K562 (cell line): ENCODE data around the gene SNX33. TPM values are rescaled to one million over a fixed set of nuclear protein-coding genes. Genes with fewer than 3 reads are reported as not detected.
A peak's percentile ranks its signal among the peaks of the same experiment; 100 is the strongest.
"Not testable (repeated sequence)": the region's sequence is repeated elsewhere in the genome, so short reads cannot be mapped to it uniquely, and the experiment has no call there.

Source experiments
- ATAC-seq: fragments of 200-7000 bp; cut with Tn5 transposase; 3 replicates; pipeline ENCODE4 v1.9.1; 2020; ENCODE audit warnings: moderate library complexity
- BruUV-seq: library from RNA; stranded (reverse); fragments of 400-500 nt; replicated peaks from 2 replicates; lab custom pipeline; 2021; lab: Mats Ljungman, UMichigan
- CTCF ChIA-PET: fragments of 300-600 bp; formaldehyde crosslinking; extraction: SDS; loops from one replicate; lab custom pipeline; 2021; ENCODE audit warnings: low intra/inter-chr PET ratio; lab: Yijun Ruan, JAX
- POLR2A ChIA-PET: fragments of 300-600, 350-650 bp; sonication (Branson Sonifier 250); formaldehyde crosslinking; extraction: SDS; loops from one replicate; lab custom pipeline; 2021; ENCODE audit warnings: antibody characterized with exemption, inconsistent platforms; lab: Yijun Ruan, JAX
- DNase-seq, 4 experiments: peaks; one replicate each; pipeline versions ENCODE4 v3.0.0 to v3.0.0-alpha.2; 2011 to 2018; ENCODE audit warnings: low spot score in 3 of 4, mixed read lengths in 3 of 4; ENCODE audit errors: extremely low read depth in 1 of 4
- FAIRE-seq: peaks from 2 replicates; lab custom pipeline; 2011; peaks lifted over from hg19 to GRCh38; lab: Jason Lieb, UNC
- H2AFZ ChIP-seq: 2 replicates; pipeline ENCODE4 v1.6.0; 2011; ENCODE audit warnings: low read depth, low read length, control low read depth, inconsistent platforms
- H3K27ac ChIP-seq: fragments of 200-600 bp; 3 replicates; pipeline ENCODE4 v1.8.0; 2011; ENCODE audit warnings: low read depth, mild to moderate bottlenecking, control low read depth, inconsistent platforms, low read length, moderate library complexity, mixed read lengths; ENCODE audit errors: extremely low read depth
- H3K27me3 ChIP-seq, 2 experiments: fragments of 300-600 bp in 1 of 2; 2 replicates in 1 of 2; 3 replicates in 1 of 2; pipeline versions ENCODE4 v1.6.0 to v1.8.0; 2011; ENCODE audit warnings: inconsistent platforms in 2 of 2, low read length in 2 of 2, mild to moderate bottlenecking in 1 of 2, mixed read lengths in 1 of 2, moderate library complexity in 1 of 2; ENCODE audit not compliant: control insufficient read depth in 2 of 2, insufficient read depth in 2 of 2
- H3K36me3 ChIP-seq: fragments of 300-600 bp; 3 replicates; pipeline ENCODE4 v1.8.0; 2011; ENCODE audit warnings: mild to moderate bottlenecking, low read length, inconsistent platforms; ENCODE audit not compliant: control insufficient read depth, insufficient read depth
- H3K4me1 ChIP-seq, 2 experiments: fragments of 200-600 bp in 1 of 2; replicated peaks in 1 of 2; 2 replicates in 1 of 2; 3 replicates in 1 of 2; pipeline versions ENCODE4 v1.5.1 to v1.8.0; 2011; ENCODE audit warnings: inconsistent platforms in 2 of 2, low read length in 2 of 2, mild to moderate bottlenecking in 1 of 2, mixed read lengths in 1 of 2, moderate library complexity in 1 of 2; ENCODE audit not compliant: control insufficient read depth in 2 of 2, insufficient read depth in 2 of 2
- H3K4me2 ChIP-seq: 2 replicates; pipeline ENCODE4 v1.6.1; 2011; ENCODE audit warnings: low read length, control low read depth, inconsistent platforms, mixed read lengths; ENCODE audit not compliant: insufficient read depth
- H3K4me3 ChIP-seq: fragments of 200-600 bp; sonication (generic), shearing (Covaris generic); 2 replicates; pipeline ENCODE4 v1.5.1; 2016; ENCODE audit warnings: control low read depth, inconsistent platforms
- H3K79me2 ChIP-seq: fragments of 200-600 bp; 3 replicates; pipeline ENCODE4 v1.8.0; 2011; ENCODE audit warnings: low read length, inconsistent platforms; ENCODE audit not compliant: control insufficient read depth, insufficient read depth
- H3K9ac ChIP-seq, 2 experiments: 2 replicates each; pipeline versions ENCODE4 v1.6.0 to v1.6.1; 2011; ENCODE audit warnings: low read depth in 2 of 2, low read length in 2 of 2, control low read depth in 1 of 2, inconsistent platforms in 1 of 2, mild to moderate bottlenecking in 1 of 2, mixed read lengths in 1 of 2; ENCODE audit not compliant: insufficient read depth in 1 of 2
- H3K9me1 ChIP-seq: one replicate; pipeline ENCODE4 v1.6.0; 2011; ENCODE audit warnings: inconsistent platforms, mild to moderate bottlenecking, low read length, moderate library complexity; ENCODE audit not compliant: control insufficient read depth, insufficient read depth
- H3K9me3 ChIP-seq: replicated peaks from 2 replicates; pipeline ENCODE4 v1.5.1; 2011; ENCODE audit warnings: low read depth, low read length, inconsistent platforms; ENCODE audit not compliant: control insufficient read depth, insufficient read depth
- H4K20me1 ChIP-seq: replicated peaks from 2 replicates; pipeline ENCODE4 v1.6.1; 2011; ENCODE audit warnings: low read length, inconsistent platforms, mixed read lengths; ENCODE audit not compliant: control insufficient read depth, insufficient read depth
- ADNP ChIP-seq: fragments of 200-800 bp; sonication (Bioruptor generic); IDR thresholded peaks from 2 replicates; pipeline ENCODE4 v1.6.1; 2016; ENCODE audit warnings: missing genetic modification characterization, missing compliant biosample characterization
- BCOR ChIP-seq: fragments of 450-650 bp; IDR thresholded peaks from 2 replicates; pipeline ENCODE4 v1.6.1; 2016
- ESRRA ChIP-seq: fragments of 450-650 bp; IDR thresholded peaks from 2 replicates; pipeline ENCODE4 v1.6.1; 2014; ENCODE audit warnings: low read depth, mild to moderate bottlenecking, moderate library complexity, borderline replicate concordance
- FOXO4 ChIP-seq: fragments of 450-650 bp; formaldehyde crosslinking; IDR thresholded peaks from 2 replicates; pipeline ENCODE4 v1.4.0; 2020; ENCODE audit warnings: mild to moderate bottlenecking, moderate library complexity
- KDM1A ChIP-seq, 2 experiments: fragments of 450-650 bp; IDR thresholded peaks; 2 replicates each; pipeline ENCODE4 v1.6.1; 2016; ENCODE audit warnings: mild to moderate bottlenecking in 2 of 2
- NR3C1 ChIP-seq: sonication (generic); formaldehyde crosslinking; IDR thresholded peaks from 2 replicates; pipeline ENCODE4 v1.8.1; 2022; ENCODE audit warnings: missing genetic modification reagents
- RBM25 ChIP-seq: fragments of 200-400 bp; formaldehyde crosslinking; IDR thresholded peaks from 2 replicates; pipeline ENCODE4 v1.6.1; 2018; ENCODE audit warnings: low read length, low read depth, moderate library complexity; ENCODE audit not compliant: severe bottlenecking
- SMARCA5 ChIP-seq: fragments of 450-650 bp; IDR thresholded peaks from 2 replicates; pipeline ENCODE4 v1.6.1; 2016
- ZBTB17 ChIP-seq: fragments of 450-650 bp; formaldehyde crosslinking; IDR thresholded peaks from 2 replicates; pipeline ENCODE4 v1.4.0; 2020; ENCODE audit warnings: mild to moderate bottlenecking
- WGBS: fragments of 100-300 bp; shearing (Covaris generic); methylation state at CpG from one replicate; pipeline ENCODE4 v1.1.6; 2016; ENCODE audit warnings: low coverage, mixed read lengths; ENCODE audit not compliant: insufficient coverage; ENCODE audit errors: missing lambda C conversion rate; 5-methylcytosine and 5-hydroxymethylcytosine counted together
- in situ Hi-C: fragments of 300-500 bp; cut with MboI; formaldehyde crosslinking; loops from 4 replicates; pipeline ENCODE4 v1.15.0; 2018; ENCODE audit warnings: inconsistent platforms, mixed read lengths
- intact Hi-C: fragments of 100-400 bp; cut with micrococcal nuclease; formaldehyde crosslinking; loops from 2 replicates; pipeline ENCODE4 v1.14.2; 2022
- polyA plus RNA-seq, 8 experiments: library from polyadenylated mRNA; depleted of rRNA in 4 of 8; stranded (reverse) in 5 of 8; unstranded in 3 of 8; fragments of >200 nt; fragmentation: Nextera tagmentation in 2 of 8; fragmentation: Illumina TruSeq in 1 of 8; extraction: Ambion mirVana in 2 of 8; extraction: Trizol in 1 of 8; gene quantifications; 2 replicates each; pipeline versions ENCODE4 v1.2.1 to v1.2.3, GENCODE V29; 2011 to 2014; ENCODE audit warnings: inconsistent platforms in 1 of 8, missing spikeins in 1 of 8
- total RNA-seq, 7 experiments: library from RNA; depleted of rRNA in 6 of 7; stranded (reverse); fragments of >200 nt in 6 of 7; fragmentation: Illumina TruSeq in 2 of 7; extraction: Trizol in 2 of 7; gene quantifications; 2 replicates each; pipeline versions ENCODE4 v1.2.1 to v1.2.3, GENCODE V29; 2011 to 2021; ENCODE audit warnings: low replicate concordance in 1 of 7

SNX33 gene
- total and polyA plus RNA-seq, 9 of the 15 experiments (the other 6 are each of a cell fraction or from before 2014, with no cell fraction given): 1.4 to 14.1 (median 8.2) TPM

GRCh38 chr15:75704618-75705017 is 56.9 kb downstream of the SNX33 start (continued):
- no peak for TF ChIP-seq NR3C1
- no peak for TF ChIP-seq ZBTB17 (CRISPR knock-in tag)
- TF ChIP-seq FOXO4 (CRISPR knock-in tag): no peak

- peaks cover 0 to 11% of the 10 kb centered on the region in 2 experiments; a peak in 3 of 5 replicates for H3K4me1 ChIP-seq
- H3K36me3 ChIP-seq, ATAC-seq, H4K20me1 ChIP-seq, H2AFZ ChIP-seq, in situ Hi-C loops, H3K27me3 ChIP-seq, H3K4me2 ChIP-seq, H3K9me3 ChIP-seq, H3K27ac ChIP-seq, H3K9me1 ChIP-seq, intact Hi-C loops, H3K79me2 ChIP-seq, H3K4me3 ChIP-seq, H3K9ac ChIP-seq, DNase-seq, CTCF ChIA-PET, BruUV-seq: not testable (repeated sequence)
- POLR2A ChIA-PET: interaction anchor here (0.6 kb wide), 1 partner anchor 54 kb away, joined by 3 read pairs; no protein-coding TSS in a partner anchor
- TF ChIP-seq KDM1A (IDR thresholded peaks at IDR 0.05) (peak; percentile 39 to 72; a peak in 1 of 4 replicates), SMARCA5 (peak; percentile 36; the same call in 1 of the 2 replicates), ADNP (tag) (peak; percentile 64; the same call in 1 of the 2 replicates), BCOR (peak; percentile 57), RBM25 (peak; percentile 75), ESRRA (peak; percentile 86)
- FAIRE-seq: peak; percentile 19
- 39% methylated on average over 5 of the region's 5 CpGs for WGBS
These were observed 57.7 kb downstream of the SNX33 start for GRCh38 chr15:75705375-75705774.
